HEK293 (cell line): ENCODE results near the gene KRTCAP2.

Experiments
- CTCF ChIA-PET: fragments of 350-600 bp; formaldehyde crosslinking; extraction: SDS; loops from one replicate; lab custom pipeline; 2021; ENCODE audit warnings: antibody characterized with exemption; lab: Yijun Ruan, JAX
- POLR2A ChIA-PET: fragments of 300-600 bp; formaldehyde crosslinking; extraction: SDS; loops from one replicate; lab custom pipeline; 2020; ENCODE audit warnings: antibody characterized with exemption, inconsistent platforms; lab: Yijun Ruan, JAX
- H3K27ac ChIP-seq: fragments of 200-500 bp; sonication (Bioruptor generic); 2 replicates; pipeline ENCODE4 v1.5.1; 2014; ENCODE audit warnings: low read depth, low read length, control low read depth, inconsistent platforms; ENCODE audit errors: extremely low read depth
- H3K36me3 ChIP-seq, 2 experiments: fragments of 200-500 bp in 1 of 2; sonication (Bioruptor generic) in 1 of 2; 1 replicate in 1 of 2; 2 replicates in 1 of 2; pipeline ENCODE4 v1.5.1; 2014 to 2017; ENCODE audit warnings: inconsistent platforms in 2 of 2, low read length in 2 of 2; ENCODE audit not compliant: control insufficient read depth in 2 of 2, insufficient read depth in 1 of 2
- H3K4me1 ChIP-seq: fragments of 200-500 bp; sonication (Bioruptor generic); 2 replicates; pipeline ENCODE4 v1.5.1; 2014; ENCODE audit warnings: mild to moderate bottlenecking, low read length, inconsistent platforms; ENCODE audit not compliant: control insufficient read depth, insufficient read depth
- H3K4me3 ChIP-seq: 2 replicates; pipeline ENCODE4 v1.5.1; 2011; ENCODE audit warnings: low read depth, mild to moderate bottlenecking, control low read depth, low read length, moderate library complexity
- H3K9me3 ChIP-seq: fragments of 200-500 bp; sonication (Bioruptor generic); 2 replicates; pipeline ENCODE4 v1.5.1; 2014; ENCODE audit warnings: low read depth, low read length, inconsistent platforms; ENCODE audit not compliant: control insufficient read depth, insufficient read depth
- CTCF ChIP-seq: fragments of 450-650 bp; formaldehyde crosslinking; IDR thresholded peaks from 2 replicates; pipeline ENCODE4 v1.5.1; 2016; ENCODE audit warnings: missing biosample characterization, missing genetic modification characterization
- EGR2 ChIP-seq: fragments of 450-650 bp; formaldehyde crosslinking; IDR thresholded peaks from 2 replicates; pipeline ENCODE4 v1.5.1; 2016; ENCODE audit warnings: low read depth, missing biosample characterization, missing genetic modification characterization
- HOXA7 ChIP-seq: sonication (generic); formaldehyde crosslinking; IDR thresholded peaks from 2 replicates; pipeline ENCODE4 v1.8.1; 2022; ENCODE audit warnings: missing genetic modification reagents, borderline replicate concordance
- PRDM1 ChIP-seq: fragments of 450-650 bp; formaldehyde crosslinking; IDR thresholded peaks from 2 replicates; pipeline ENCODE4; 2016; ENCODE audit warnings: missing biosample characterization, missing genetic modification characterization
- TRIM28 ChIP-seq: IDR thresholded peaks from 2 replicates; pipeline ENCODE4 v1.6.1; 2011; ENCODE audit warnings: low read length, control low read depth, borderline replicate concordance
- ZNF121 ChIP-seq: fragments of 450-650 bp; formaldehyde crosslinking; IDR thresholded peaks from 2 replicates; pipeline ENCODE4 v1.5.1; 2016; ENCODE audit warnings: missing biosample characterization, missing genetic modification characterization
- ZNF133 ChIP-seq: fragments of 450-650 bp; formaldehyde crosslinking; IDR thresholded peaks from 2 replicates; pipeline ENCODE4 v1.5.1; 2016; ENCODE audit warnings: missing biosample characterization, missing genetic modification characterization
- ZNF169 ChIP-seq: fragments of 450-650 bp; formaldehyde crosslinking; IDR thresholded peaks from 2 replicates; pipeline ENCODE4 v1.5.1; 2016; ENCODE audit warnings: missing biosample characterization, missing genetic modification characterization
- ZNF175 ChIP-seq: fragments of 450-650 bp; formaldehyde crosslinking; IDR thresholded peaks from 2 replicates; pipeline ENCODE4 v1.5.1; 2016; ENCODE audit warnings: missing biosample characterization, missing genetic modification characterization
- ZNF18 ChIP-seq: fragments of 450-650 bp; formaldehyde crosslinking; IDR thresholded peaks from 2 replicates; pipeline ENCODE4 v1.5.1; 2016; ENCODE audit warnings: missing biosample characterization, missing genetic modification characterization
- ZNF362 ChIP-seq: fragments of 450-650 bp; formaldehyde crosslinking; IDR thresholded peaks from 2 replicates; pipeline ENCODE4 v1.5.1; 2016; ENCODE audit warnings: missing biosample characterization, missing genetic modification characterization
- ZNF423 ChIP-seq: fragments of 450-650 bp; formaldehyde crosslinking; IDR thresholded peaks from 2 replicates; pipeline ENCODE4 v1.5.1; 2016; ENCODE audit warnings: missing biosample characterization, missing genetic modification characterization
- ZNF48 ChIP-seq: fragments of 450-650 bp; formaldehyde crosslinking; IDR thresholded peaks from 2 replicates; pipeline ENCODE4 v1.5.1; 2016; ENCODE audit warnings: missing biosample characterization, missing genetic modification characterization
- ZNF768 ChIP-seq: fragments of 450-650 bp; formaldehyde crosslinking; IDR thresholded peaks from 2 replicates; pipeline ENCODE4 v1.5.1; 2018; ENCODE audit warnings: missing biosample characterization, mild to moderate bottlenecking, missing genetic modification characterization
- ZNF843 ChIP-seq: fragments of 450-650 bp; formaldehyde crosslinking; IDR thresholded peaks from 2 replicates; pipeline ENCODE4 v1.5.1; 2016; ENCODE audit warnings: missing biosample characterization, missing genetic modification characterization

The KRTCAP2 gene

GRCh38 chr1:155171836-155172731 is 1.0 kb downstream of the KRTCAP2 start:
- ChIA-PET CTCF (interaction anchor here (0.5 to 12.2 kb wide), 26 partner anchors 8 to 424 kb away, joined by 3 to 439 read pairs (median 7); partner anchors contain the start of genes EFNA1, MTX1, SLC50A1 and THBS3), POLR2A (interaction anchor here (0.8 to 3.1 kb wide), 11 partner anchors 22 to 121 kb away, joined by 3 to 17 read pairs (median 6); partner anchors contain the start of genes ADAM15, CLK2, EFNA1 and SLC50A1)
- Histone ChIP-seq H3K36me3 (peaks cover 5 to 31% of the 10 kb centered on the region in 2 experiments; a peak in 2 of 3 replicates), H3K4me1 (no peaks in the 10 kb centered on the region; the same call in 1 of the 2 replicates), H3K27ac (peak overlapping the region; percentile 52; the same call in 1 of the 2 replicates), H3K4me3 (peak overlapping the region; percentile 70), H3K9me3 (no peaks in the 10 kb centered on the region)
- TF ChIP-seq ZNF18 (tag by site-specific recombination): no peak
- TF ChIP-seq EGR2 (tag by site-specific recombination): peak; percentile 48; the same call in 1 of the 2 replicates
- 0 out of 2 replicates have a peak, but pooled peaks have one; percentile 8 for TF ChIP-seq PRDM1 (tag by site-specific recombination)

GRCh38 chr1:155170806-155171205 is 2.3 kb downstream of the KRTCAP2 start:
- TF ChIP-seq ZNF48 (no peak), ZNF175 (tag by site-specific recombination) (no peak), CTCF (no peak)
- Histone ChIP-seq H3K4me3 (no peak overlapping the region), H3K9me3 (no peaks in the 10 kb centered on the region), H3K4me1 (no peaks in the 10 kb centered on the region; the same call in 1 of the 2 replicates), H3K36me3 (peaks cover 5 to 31% of the 10 kb centered on the region in 2 experiments; a peak in 2 of 3 replicates), H3K27ac (no peak overlapping the region)
- ChIA-PET CTCF (interaction anchor here (0.6 to 12.2 kb wide), 8 partner anchors 22 to 1506 kb away, joined by 3 to 439 read pairs (median 4); partner anchors contain the start of gene DPM3), POLR2A (interaction anchor here (1.7 kb wide), 1 partner anchor 23 kb away, joined by 3 read pairs; no protein-coding TSS in a partner anchor)

GRCh38 chr1:155170101-155170785 is 2.9 kb downstream of the KRTCAP2 start:
- TF ChIP-seq ZNF121 (tag by site-specific recombination) (peak; percentile 64), ZNF843 (tag by site-specific recombination) (no peak), ZNF169 (tag by site-specific recombination) (no peak), TRIM28 (no peak), ZNF133 (tag by site-specific recombination) (no peak), ZNF768 (tag by site-specific recombination) (no peak), ZNF423 (tag by site-specific recombination) (no peak), HOXA7 (no peak), ZNF362 (peak; percentile 60; the same call in 1 of the 2 replicates)
- H3K36me3 ChIP-seq: peaks cover 5 to 31% of the 10 kb centered on the region in 2 experiments; a peak in 2 of 3 replicates
- H3K4me3 ChIP-seq: no peak overlapping the region
- ChIA-PET POLR2A (interaction anchor here (1.7 kb wide), 1 partner anchor 24 kb away, joined by 3 read pairs; no protein-coding TSS in a partner anchor), CTCF (interaction anchor here (0.6 to 12.2 kb wide), 13 partner anchors 23 to 1506 kb away, joined by 3 to 439 read pairs (median 4); partner anchors contain the start of gene DPM3)
- no peaks in the 10 kb centered on the region for H3K9me3 ChIP-seq
- no peak overlapping the region for H3K27ac ChIP-seq
- no peaks in the 10 kb centered on the region; the same call in 1 of the 2 replicates for H3K4me1 ChIP-seq
